Endothelial cell of umbilical vein (primary cell): Measurements from ENCODE around the gene CALD1. TPM values are rescaled to one million over a fixed set of nuclear protein-coding genes. Genes with fewer than 3 reads are reported as not detected.

ENCODE experiments used
- BruUV-seq: library from RNA; stranded (reverse); fragments of 400-500 nt; replicated peaks from 2 replicates; lab custom pipeline; 2021; lab: Mats Ljungman, UMichigan
- CTCF ChIA-PET: fragments of 300-600, 350-600 bp; sonication (Branson Sonifier 250); formaldehyde crosslinking; loops from one replicate; lab custom pipeline; 2021; ENCODE audit warnings: antibody characterized with exemption, inconsistent platforms; lab: Charles Lee
- POLR2A ChIA-PET: fragments of 300-600, 350-600 bp; sonication (Branson Sonifier 250); formaldehyde crosslinking; loops from one replicate; lab custom pipeline; 2021; ENCODE audit warnings: antibody characterized with exemption, inconsistent platforms; lab: Charles Lee
- DNase-seq: peaks from one replicate; pipeline ENCODE4 v3.0.0-alpha.2; 2011; ENCODE audit warnings: low read depth, low spot score
- FAIRE-seq: peaks from 2 replicates; lab custom pipeline; 2011; peaks lifted over from hg19 to GRCh38; lab: Jason Lieb, UNC
- H2AFZ ChIP-seq: 2 replicates; pipeline ENCODE4 v1.6.0; 2012; ENCODE audit warnings: low read depth, low read length, control low read depth, inconsistent platforms
- H3K27ac ChIP-seq: 2 replicates; pipeline ENCODE4 v1.5.1; 2011; ENCODE audit warnings: low read depth, mild to moderate bottlenecking, control low read depth, low read length, moderate library complexity; ENCODE audit not compliant: insufficient read depth
- H3K27me3 ChIP-seq, 2 experiments: 2 replicates each; pipeline versions ENCODE4 v1.6.0 to v1.6.1; 2011; ENCODE audit warnings: low read length in 2 of 2, mixed read lengths in 1 of 2; ENCODE audit not compliant: control insufficient read depth in 2 of 2, insufficient read depth in 2 of 2
- H3K36me3 ChIP-seq, 2 experiments: 2 replicates in 1 of 2; 3 replicates in 1 of 2; pipeline ENCODE4 v1.5.1; 2011; ENCODE audit warnings: low read length in 2 of 2, mild to moderate bottlenecking in 1 of 2, moderate library complexity in 1 of 2; ENCODE audit not compliant: control insufficient read depth in 2 of 2, insufficient read depth in 2 of 2; ENCODE audit errors: extremely low read depth in 1 of 2
- H3K4me1 ChIP-seq: 3 replicates; pipeline ENCODE4 v1.5.1; 2011; ENCODE audit warnings: mild to moderate bottlenecking, low read length; ENCODE audit not compliant: control insufficient read depth, insufficient read depth; ENCODE audit errors: extremely low read depth
- H3K4me2 ChIP-seq: 2 replicates; pipeline ENCODE4 v1.6.1; 2011; ENCODE audit warnings: low read length, control low read depth, mixed read lengths; ENCODE audit not compliant: insufficient read depth
- H3K4me3 ChIP-seq, 3 experiments: fragments of 200-600 bp in 1 of 3; sonication (generic), shearing (Covaris generic) in 1 of 3; replicated peaks in 1 of 3; 2 replicates each; pipeline ENCODE4 v1.5.1; 2011 to 2016; ENCODE audit warnings: control low read depth in 3 of 3, low read length in 3 of 3, mild to moderate bottlenecking in 2 of 3, inconsistent platforms in 1 of 3, low read depth in 1 of 3, moderate library complexity in 1 of 3; ENCODE audit not compliant: insufficient read depth in 1 of 3
- H3K79me2 ChIP-seq: 2 replicates; pipeline ENCODE4 v1.6.0; 2012; ENCODE audit warnings: low read length, inconsistent platforms; ENCODE audit not compliant: control insufficient read depth, insufficient read depth
- H3K9ac ChIP-seq: replicated peaks from 2 replicates; pipeline ENCODE3; 2011; ENCODE audit warnings: low read length, control low read depth; ENCODE audit not compliant: insufficient read depth; ENCODE audit errors: extremely low read depth
- H3K9me1 ChIP-seq: replicated peaks from 3 replicates; pipeline ENCODE4 v1.6.0; 2011; ENCODE audit warnings: mild to moderate bottlenecking, low read length; ENCODE audit not compliant: control insufficient read depth, insufficient read depth; ENCODE audit errors: extremely low read depth
- H3K9me3 ChIP-seq: replicated peaks from 2 replicates; pipeline ENCODE4 v1.5.1; 2012; ENCODE audit warnings: low read length, inconsistent platforms; ENCODE audit not compliant: control insufficient read depth, insufficient read depth
- H4K20me1 ChIP-seq: replicated peaks from 2 replicates; pipeline ENCODE3; 2011; ENCODE audit warnings: mild to moderate bottlenecking, low read length; ENCODE audit not compliant: control insufficient read depth, insufficient read depth; ENCODE audit errors: extremely low read depth
- EZH2 ChIP-seq: IDR thresholded peaks from 2 replicates; pipeline ENCODE4 v1.6.1; 2012; ENCODE audit warnings: borderline replicate concordance, low read depth, mild to moderate bottlenecking, moderate library complexity, low read length, inconsistent platforms; ENCODE audit not compliant: severe bottlenecking
- FOS ChIP-seq: IDR thresholded peaks from 2 replicates; pipeline ENCODE4 v1.6.1; 2011; ENCODE audit warnings: mild to moderate bottlenecking, low read length, moderate library complexity, borderline replicate concordance; ENCODE audit not compliant: insufficient read depth
- GATA2 ChIP-seq: IDR thresholded peaks from 2 replicates; pipeline ENCODE4 v1.7.0; 2011; ENCODE audit warnings: low read depth, mild to moderate bottlenecking, moderate library complexity, mixed read lengths, low read length; ENCODE audit not compliant: insufficient read length, insufficient read depth
- JUN ChIP-seq: IDR thresholded peaks from 2 replicates; pipeline ENCODE4 v1.6.1; 2011; ENCODE audit warnings: borderline replicate concordance, low read depth; ENCODE audit not compliant: insufficient read length, insufficient read depth
- MAX ChIP-seq: IDR thresholded peaks from 2 replicates; pipeline ENCODE4 v1.6.1; 2011; ENCODE audit not compliant: insufficient read depth, insufficient read length
- MYC ChIP-seq: IDR thresholded peaks from one replicate; pipeline ENCODE4 v1.6.1; 2011; ENCODE audit warnings: mild to moderate bottlenecking, low read depth, low read length
- POLR2A ChIP-seq: IDR thresholded peaks from 2 replicates; pipeline ENCODE4 v1.6.1; 2012; ENCODE audit warnings: low read depth, mild to moderate bottlenecking, control low read depth, low read length
- POLR2AphosphoS5 ChIP-seq: IDR thresholded peaks from 2 replicates; pipeline ENCODE4 v1.6.1; 2012; ENCODE audit warnings: low read depth, mild to moderate bottlenecking, control low read depth, low read length, moderate library complexity; ENCODE audit not compliant: insufficient read depth
- dilution Hi-C: fragments of 300-500 bp; cut with MboI; formaldehyde crosslinking; loops from one replicate; pipeline ENCODE4 v1.15.0; 2019; ENCODE audit warnings: low sequenced_read_pairs; ENCODE audit not compliant: extremely low pct_ligation_motif_present
- intact Hi-C: fragments of 100-400 bp; cut with micrococcal nuclease; formaldehyde crosslinking; loops from one replicate; pipeline ENCODE4 v1.10.0; 2022
- polyA plus RNA-seq, 4 experiments: library from polyadenylated mRNA; depleted of rRNA in 3 of 4; stranded (reverse) in 3 of 4; unstranded in 1 of 4; fragments of >200 nt; gene quantifications; 2 replicates each; pipeline versions ENCODE4 v1.2.1 to v1.2.3, GENCODE V29; 2011 to 2012; ENCODE audit warnings: missing spikeins in 1 of 4
- total RNA-seq: library from RNA; stranded (reverse); gene quantifications from 2 replicates; pipeline ENCODE4 v1.2.3, GENCODE V29; 2021
- TF ChIP-seq, protein P1 (sequence below), 2 donors: IDR thresholded peaks; 1 replicate in 1 of 2; 2 replicates in 1 of 2; pipeline ENCODE4 v1.5.1; 2011; ENCODE audit warnings: low read length in 2 of 2, mild to moderate bottlenecking in 2 of 2, moderate library complexity in 2 of 2, control low read depth in 1 of 2, inconsistent platforms in 1 of 2, low read depth in 1 of 2; ENCODE audit not compliant: insufficient read depth in 1 of 2; ENCODE audit errors: extremely low read depth in 1 of 2

CALD1 gene
- total and polyA plus RNA-seq, 2 donors (not counting 3 experiments of a cell fraction or from before 2014, with no cell fraction given): 136 to 307 TPM

DNA sequence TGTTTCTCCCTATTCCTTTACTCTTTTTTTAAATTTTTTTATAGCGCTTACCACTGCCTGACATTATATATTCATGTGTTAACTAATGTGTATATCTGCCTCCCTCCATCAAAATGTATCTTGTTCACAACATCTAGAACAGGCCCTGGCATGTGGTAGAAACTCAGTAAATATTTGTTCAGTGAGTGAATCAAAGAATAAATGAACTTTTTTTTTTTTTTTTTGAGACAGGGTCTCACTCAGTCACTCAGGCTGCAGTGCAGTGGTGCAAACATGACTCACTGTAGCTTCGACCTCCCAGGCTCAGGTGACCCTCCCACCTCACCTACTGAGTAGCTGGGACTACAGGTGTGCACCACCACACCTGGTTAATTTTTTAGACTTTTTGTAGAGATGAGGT, 7.5 kb upstream of the CALD1 start:
- intact Hi-C loops: no loop called here
- BruUV-seq: no TSS peak
- FAIRE-seq (no peak), DNase-seq (no peak)
- TF ChIP-seq POLR2AphosphoS5 (no peak), MYC (no peak), POLR2A (no peak), EZH2 (no peak), FOS (no peak)
- no peaks in the 10 kb centered on the region for H3K9me3 ChIP-seq
- CTCF ChIA-PET: no interaction called here
- H3K4me3 ChIP-seq: no peak overlapping the region
- POLR2A ChIA-PET: no interaction called here
- H2AFZ ChIP-seq: no peak overlapping the region
- no peaks in the 10 kb centered on the region for H4K20me1 ChIP-seq
- no peaks in the 10 kb centered on the region for H3K79me2 ChIP-seq
- no peak overlapping the region for H3K4me2 ChIP-seq
- no peak overlapping the region for H3K9ac ChIP-seq
- H3K4me1 ChIP-seq: peaks cover 2% of the 10 kb centered on the region
- H3K27me3 ChIP-seq: no peaks in the 10 kb centered on the region
- H3K36me3 ChIP-seq: no peaks in the 10 kb centered on the region
- dilution Hi-C loops: no loop called here
- no peaks in the 10 kb centered on the region for H3K9me1 ChIP-seq
- no peak overlapping the region for H3K27ac ChIP-seq

DNA sequence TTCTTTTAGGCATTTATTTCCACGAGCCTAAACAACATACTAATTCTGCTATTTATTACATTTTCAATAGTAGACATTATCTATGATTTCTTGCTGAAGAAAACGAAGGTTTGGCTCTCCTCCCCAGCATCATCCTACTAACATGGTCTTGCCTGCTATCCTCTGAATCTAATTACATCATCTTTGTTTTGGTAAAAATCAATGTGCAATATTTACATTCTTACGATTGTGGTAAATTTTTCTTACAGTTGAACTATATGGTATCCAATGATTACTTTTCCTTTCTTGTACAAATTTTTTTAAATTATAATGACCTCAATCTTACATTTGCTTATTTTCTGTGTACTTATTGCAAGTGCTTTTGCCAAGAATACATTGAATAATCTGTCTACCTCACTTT, 7.0 kb upstream of the CALD1 start:
- TF ChIP-seq MYC (no peak), JUN (no peak), FOS (no peak), POLR2AphosphoS5 (no peak), GATA2 (no peak), EZH2 (no peak), POLR2A (no peak), MAX (no peak)
- TF ChIP-seq, protein P1, sequence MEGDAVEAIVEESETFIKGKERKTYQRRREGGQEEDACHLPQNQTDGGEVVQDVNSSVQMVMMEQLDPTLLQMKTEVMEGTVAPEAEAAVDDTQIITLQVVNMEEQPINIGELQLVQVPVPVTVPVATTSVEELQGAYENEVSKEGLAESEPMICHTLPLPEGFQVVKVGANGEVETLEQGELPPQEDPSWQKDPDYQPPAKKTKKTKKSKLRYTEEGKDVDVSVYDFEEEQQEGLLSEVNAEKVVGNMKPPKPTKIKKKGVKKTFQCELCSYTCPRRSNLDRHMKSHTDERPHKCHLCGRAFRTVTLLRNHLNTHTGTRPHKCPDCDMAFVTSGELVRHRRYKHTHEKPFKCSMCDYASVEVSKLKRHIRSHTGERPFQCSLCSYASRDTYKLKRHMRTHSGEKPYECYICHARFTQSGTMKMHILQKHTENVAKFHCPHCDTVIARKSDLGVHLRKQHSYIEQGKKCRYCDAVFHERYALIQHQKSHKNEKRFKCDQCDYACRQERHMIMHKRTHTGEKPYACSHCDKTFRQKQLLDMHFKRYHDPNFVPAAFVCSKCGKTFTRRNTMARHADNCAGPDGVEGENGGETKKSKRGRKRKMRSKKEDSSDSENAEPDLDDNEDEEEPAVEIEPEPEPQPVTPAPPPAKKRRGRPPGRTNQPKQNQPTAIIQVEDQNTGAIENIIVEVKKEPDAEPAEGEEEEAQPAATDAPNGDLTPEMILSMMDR (IDR thresholded peaks at IDR 0.05; ENCODE audit: extremely low read depth in 1 of 2, insufficient read depth in 1 of 2, low read depth in 1 of 2, low read length in 2 of 2): no peak
- no peak for DNase-seq
- Histone ChIP-seq H3K4me3 (no peak overlapping the region), H3K36me3 (no peaks in the 10 kb centered on the region), H3K27me3 (no peaks in the 10 kb centered on the region), H3K4me2 (no peak overlapping the region), H3K79me2 (no peaks in the 10 kb centered on the region), H3K4me1 (peaks cover 7% of the 10 kb centered on the region), H2AFZ (no peak overlapping the region), H4K20me1 (no peaks in the 10 kb centered on the region), H3K9me3 (no peaks in the 10 kb centered on the region), H3K27ac (no peak overlapping the region), H3K9me1 (no peaks in the 10 kb centered on the region), H3K9ac (no peak overlapping the region)
- intact Hi-C loops (no loop called here), dilution Hi-C loops (no loop called here)
- no peak for FAIRE-seq
- ChIA-PET POLR2A (no interaction called here), CTCF (interaction anchor here (1.6 kb wide), 1 partner anchor 13 kb away, joined by 3 read pairs; no protein-coding TSS in a partner anchor)
- no TSS peak for BruUV-seq
